Stimulated activated CD8-positive, alpha-beta memory T cell treated with anti-CD3 and anti-CD28 coated beads, Interleukin-7, amount 100 ng/mL, for 48 hours (primary cell): Measurements from ENCODE around the gene SPEN.

ENCODE experiments used
- DNase-seq, 2 donors: peaks; one replicate each; pipeline ENCODE4 v3.0.0-alpha.2; 2020; ENCODE audit warnings: low read depth in 1 of 2; ENCODE audit errors: extremely low read depth in 1 of 2

The SPEN gene

GRCh38 chr1:15852036-15852827 is 4.7 kb downstream of the SPEN start:
- DNase-seq: no peak

- DNase-seq: no peak
Observed at GRCh38 chr1:15852828-15853302, 5.4 kb downstream of the SPEN start.

GRCh38 chr1:15856888-15857287 is 9.4 kb downstream of the SPEN start:
- DNase-seq: no peak

GRCh38 chr1:15858069-15858670 is 10.7 kb downstream of the SPEN start:
- no peak for DNase-seq

GRCh38 chr1:15858672-15859372 is 11.3 kb downstream of the SPEN start:
- DNase-seq: no peak

GRCh38 chr1:15863156-15863901 is 15.8 kb downstream of the SPEN start:
- DNase-seq: no peak

GRCh38 chr1:15866721-15867201 is 19.3 kb downstream of the SPEN start:
- DNase-seq: no peak

GRCh38 chr1:15867288-15867687 is 19.8 kb downstream of the SPEN start:
- DNase-seq: no peak

- no peak for DNase-seq
Observed at GRCh38 chr1:15869413-15869812, 21.9 kb downstream of the SPEN start.

GRCh38 chr1:15870421-15870820 is 22.9 kb downstream of the SPEN start:
- no peak for DNase-seq

- no peak for DNase-seq
Observed at GRCh38 chr1:15874471-15874870, 27.0 kb downstream of the SPEN start.

GRCh38 chr1:15876357-15877055 is 29.0 kb downstream of the SPEN start:
- DNase-seq: no peak

- DNase-seq: no peak
Observed at GRCh38 chr1:15881961-15882360, 34.5 kb downstream of the SPEN start.

- no peak for DNase-seq
Observed at GRCh38 chr1:15882665-15883064, 35.2 kb downstream of the SPEN start.

GRCh38 chr1:15883326-15883725 is 35.8 kb downstream of the SPEN start:
- no peak for DNase-seq

GRCh38 chr1:15884477-15884876 is 37.0 kb downstream of the SPEN start:
- no peak for DNase-seq

GRCh38 chr1:15885269-15885668 is 37.8 kb downstream of the SPEN start:
- no peak for DNase-seq

- no peak for DNase-seq
Observed at GRCh38 chr1:15885701-15886610, 38.4 kb downstream of the SPEN start.

- DNase-seq: no peak
Observed at GRCh38 chr1:15886611-15887167, 39.2 kb downstream of the SPEN start.
